MM.1S (cell line): ENCODE data around the gene C16orf46.

Experiments
- EZH2 ChIP-seq: fragments of 300-600 bp; sonication (generic); optimal IDR thresholded peaks from 2 replicates; pipeline ENCODE3; 2017; ENCODE audit warnings: low read depth, mild to moderate bottlenecking, antibody characterized with exemption, low read length, mixed read lengths
- EZH2phosphoT487 ChIP-seq: fragments of 300-600 bp; sonication (generic); IDR thresholded peaks from 2 replicates; pipeline ENCODE4 v1.6.1; 2018; ENCODE audit warnings: antibody characterized with exemption, low read length
- TF ChIP-seq, protein P1 (sequence below): fragments of 300-600 bp; sonication (generic); IDR thresholded peaks from 2 replicates; pipeline ENCODE4 v1.5.1; 2016; ENCODE audit warnings: antibody characterized with exemption, low read length, mixed read lengths

GRCh38 chr16:81105946-81106345 lies 28.9 kb upstream of the C16orf46 start:
- TF ChIP-seq, protein P1, sequence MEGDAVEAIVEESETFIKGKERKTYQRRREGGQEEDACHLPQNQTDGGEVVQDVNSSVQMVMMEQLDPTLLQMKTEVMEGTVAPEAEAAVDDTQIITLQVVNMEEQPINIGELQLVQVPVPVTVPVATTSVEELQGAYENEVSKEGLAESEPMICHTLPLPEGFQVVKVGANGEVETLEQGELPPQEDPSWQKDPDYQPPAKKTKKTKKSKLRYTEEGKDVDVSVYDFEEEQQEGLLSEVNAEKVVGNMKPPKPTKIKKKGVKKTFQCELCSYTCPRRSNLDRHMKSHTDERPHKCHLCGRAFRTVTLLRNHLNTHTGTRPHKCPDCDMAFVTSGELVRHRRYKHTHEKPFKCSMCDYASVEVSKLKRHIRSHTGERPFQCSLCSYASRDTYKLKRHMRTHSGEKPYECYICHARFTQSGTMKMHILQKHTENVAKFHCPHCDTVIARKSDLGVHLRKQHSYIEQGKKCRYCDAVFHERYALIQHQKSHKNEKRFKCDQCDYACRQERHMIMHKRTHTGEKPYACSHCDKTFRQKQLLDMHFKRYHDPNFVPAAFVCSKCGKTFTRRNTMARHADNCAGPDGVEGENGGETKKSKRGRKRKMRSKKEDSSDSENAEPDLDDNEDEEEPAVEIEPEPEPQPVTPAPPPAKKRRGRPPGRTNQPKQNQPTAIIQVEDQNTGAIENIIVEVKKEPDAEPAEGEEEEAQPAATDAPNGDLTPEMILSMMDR = no peak
- TF ChIP-seq EZH2 = no peak
- no peak for TF ChIP-seq EZH2phosphoT487
